GM21381 (cell line): Measurements from ENCODE around the gene RGS8.

ENCODE experiments used
- ATAC-seq: cut with Tn5 transposase; IDR thresholded peaks from one replicate; pipeline ENCODE4 v1.9.1; 2021; ENCODE audit warnings: mild to moderate bottlenecking, moderate library complexity; ENCODE audit not compliant: unreplicated experiment

RGS8 gene

GRCh38 chr1:182644886-182645285 lies 39.5 kb downstream of the RGS8 start:
- ATAC-seq = no peak

GRCh38 chr1:182643699-182644098 lies 40.7 kb downstream of the RGS8 start:
- ATAC-seq = no peak

DNA sequence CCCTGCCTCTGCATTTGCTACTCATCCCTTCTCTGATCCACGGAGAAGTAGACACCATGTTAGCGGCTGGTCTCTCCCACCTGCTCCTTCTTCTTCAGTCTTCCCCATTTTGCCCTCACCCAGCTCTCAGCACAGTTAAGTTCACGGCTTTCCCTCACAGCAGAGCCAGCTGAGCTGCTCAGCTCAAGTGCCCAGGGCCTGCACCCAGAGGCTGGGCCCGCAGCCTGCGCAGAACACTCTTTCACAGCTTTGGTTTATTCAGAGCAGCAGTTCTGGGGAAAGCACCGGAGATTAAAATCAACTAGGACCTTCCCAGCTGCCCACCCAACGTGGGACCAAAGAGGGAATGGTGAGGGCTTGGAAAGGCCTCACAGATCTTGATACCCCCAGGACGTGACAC lies 41.9 kb downstream of the RGS8 start:
- no peak for ATAC-seq

- ATAC-seq = no peak
Observed at GRCh38 chr1:182641561-182641960, 42.8 kb downstream of the RGS8 start.

- no peak for ATAC-seq
Observed at GRCh38 chr1:182639330-182639729, 45.1 kb downstream of the RGS8 start.

GRCh38 chr1:182637769-182638168 lies 46.6 kb downstream of the RGS8 start:
- ATAC-seq = no peak

DNA sequence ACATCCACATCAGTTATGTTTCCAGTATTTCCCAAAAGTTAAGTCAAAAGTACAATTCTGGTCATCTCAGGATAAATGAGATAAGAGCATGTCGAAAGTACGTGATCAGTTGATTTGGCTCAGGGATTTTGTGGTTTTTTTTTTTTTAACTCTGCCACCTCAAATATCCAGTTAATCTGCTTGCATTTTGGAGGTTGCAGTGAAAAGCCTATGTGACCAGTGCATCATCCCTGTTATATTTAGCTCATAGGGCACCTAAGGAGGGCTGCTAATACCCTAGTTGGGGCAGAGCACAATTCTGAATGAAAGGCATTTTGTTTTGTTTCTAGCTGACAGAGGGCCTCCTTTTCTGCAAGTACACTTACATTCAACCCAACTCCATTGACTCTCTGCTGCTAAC lies 48.5 kb downstream of the RGS8 start:
- no peak for ATAC-seq
